ENCODE measurements around the gene SLC25A4. TPM values are rescaled to one million over a fixed set of nuclear protein-coding genes. Genes with fewer than 3 reads are reported as not detected.

Gene SLC25A4
- total RNA-seq, 1 donor from 2014 or later, result 24.1 TPM

- TF ChIP-seq, protein P1, sequence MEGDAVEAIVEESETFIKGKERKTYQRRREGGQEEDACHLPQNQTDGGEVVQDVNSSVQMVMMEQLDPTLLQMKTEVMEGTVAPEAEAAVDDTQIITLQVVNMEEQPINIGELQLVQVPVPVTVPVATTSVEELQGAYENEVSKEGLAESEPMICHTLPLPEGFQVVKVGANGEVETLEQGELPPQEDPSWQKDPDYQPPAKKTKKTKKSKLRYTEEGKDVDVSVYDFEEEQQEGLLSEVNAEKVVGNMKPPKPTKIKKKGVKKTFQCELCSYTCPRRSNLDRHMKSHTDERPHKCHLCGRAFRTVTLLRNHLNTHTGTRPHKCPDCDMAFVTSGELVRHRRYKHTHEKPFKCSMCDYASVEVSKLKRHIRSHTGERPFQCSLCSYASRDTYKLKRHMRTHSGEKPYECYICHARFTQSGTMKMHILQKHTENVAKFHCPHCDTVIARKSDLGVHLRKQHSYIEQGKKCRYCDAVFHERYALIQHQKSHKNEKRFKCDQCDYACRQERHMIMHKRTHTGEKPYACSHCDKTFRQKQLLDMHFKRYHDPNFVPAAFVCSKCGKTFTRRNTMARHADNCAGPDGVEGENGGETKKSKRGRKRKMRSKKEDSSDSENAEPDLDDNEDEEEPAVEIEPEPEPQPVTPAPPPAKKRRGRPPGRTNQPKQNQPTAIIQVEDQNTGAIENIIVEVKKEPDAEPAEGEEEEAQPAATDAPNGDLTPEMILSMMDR (conservative IDR thresholded peaks at IDR 0.05), result no peak
- Mint-ChIP-seq H3K9me3 (no peaks in the 10 kb centered on the region), H3K27me3 (ENCODE audit: low read depth) (no peaks in the 10 kb centered on the region), H3K4me1 (peaks cover 7% of the 10 kb centered on the region), H3K36me3 (ENCODE audit: low read depth) (peaks cover 18% of the 10 kb centered on the region), H3K4me3 (no peak overlapping the region), H3K27ac (ENCODE audit: unreplicated experiment) (no peak overlapping the region)
- DNase-seq (ENCODE audit: low read depth, low spot score), result no peak
These were observed 22.6 kb downstream of the SLC25A4 start for GRCh38 chr4:185165605-185166063.

DNA sequence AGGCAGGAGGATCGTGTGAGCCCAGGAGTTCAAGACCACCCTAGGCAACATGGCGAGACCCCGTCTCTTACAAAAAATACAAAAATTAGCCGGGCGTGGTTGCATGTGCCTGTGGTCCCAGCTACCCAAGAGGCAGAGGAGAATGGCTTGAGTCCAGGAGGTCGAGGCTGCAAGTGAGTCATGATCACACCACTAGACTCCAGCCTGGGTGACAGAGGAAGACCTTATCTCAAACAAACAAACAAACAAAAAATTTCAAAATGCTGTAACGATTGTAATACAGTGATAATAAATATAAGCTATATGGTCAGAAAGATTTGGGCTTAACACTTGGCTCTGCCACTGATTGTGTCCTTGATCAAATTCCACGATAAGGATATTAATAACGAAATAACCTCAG, 24.2 kb downstream of the SLC25A4 start:
- DNase-seq (ENCODE audit: low read depth, low spot score), result no peak
- peaks cover 21% of the 10 kb centered on the region for H3K36me3 Mint-ChIP-seq (ENCODE audit: low read depth)
- peaks cover 17% of the 10 kb centered on the region for H3K4me1 Mint-ChIP-seq
- no peaks in the 10 kb centered on the region for H3K9me3 Mint-ChIP-seq
- no peak overlapping the region for H3K27ac Mint-ChIP-seq (ENCODE audit: unreplicated experiment)
- H3K27me3 Mint-ChIP-seq (ENCODE audit: low read depth), result no peaks in the 10 kb centered on the region
- TF ChIP-seq, protein P1 (conservative IDR thresholded peaks at IDR 0.05), result no peak
- no peak overlapping the region for H3K4me3 Mint-ChIP-seq

GRCh38 chr4:185171373-185172071, 28.5 kb downstream of the SLC25A4 start:
- Mint-ChIP-seq H3K27ac (ENCODE audit: unreplicated experiment) (peak overlapping the region; percentile 57), H3K36me3 (ENCODE audit: low read depth) (peaks cover 23% of the 10 kb centered on the region), H3K4me1 (peaks cover 13% of the 10 kb centered on the region), H3K9me3 (no peaks in the 10 kb centered on the region), H3K27me3 (ENCODE audit: low read depth) (no peaks in the 10 kb centered on the region), H3K4me3 (no peak overlapping the region)
- TF ChIP-seq, protein P1 (conservative IDR thresholded peaks at IDR 0.05), result no peak
- no peak for DNase-seq (ENCODE audit: low read depth, low spot score)

DNA sequence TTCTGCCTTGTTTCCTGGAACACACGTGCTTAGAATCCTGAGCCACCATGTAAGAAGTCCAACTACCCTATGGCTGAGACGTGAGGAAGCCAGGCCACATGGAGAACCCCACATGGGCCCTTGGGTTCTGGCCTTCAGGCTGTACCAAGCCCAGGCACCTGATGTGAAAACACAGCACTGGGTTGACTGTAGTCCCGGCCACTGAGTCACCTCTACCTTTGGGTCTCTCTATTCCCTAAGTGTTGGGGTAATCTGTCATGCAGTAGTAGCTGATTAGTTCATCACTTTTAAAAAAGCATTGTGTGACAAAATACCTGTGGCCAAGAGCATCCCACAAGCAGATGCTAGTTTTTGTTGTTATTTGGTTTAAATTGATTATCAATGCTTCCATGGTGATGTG, 36.4 kb downstream of the SLC25A4 start:
- H3K4me3 Mint-ChIP-seq, result no peak overlapping the region
- TF ChIP-seq, protein P1 (conservative IDR thresholded peaks at IDR 0.05), result no peak
- no peaks in the 10 kb centered on the region for H3K27me3 Mint-ChIP-seq (ENCODE audit: low read depth)
- H3K36me3 Mint-ChIP-seq (ENCODE audit: low read depth), result peaks cover 4% of the 10 kb centered on the region
- no peak for DNase-seq (ENCODE audit: low read depth, low spot score)
- H3K4me1 Mint-ChIP-seq, result no peaks in the 10 kb centered on the region
- H3K27ac Mint-ChIP-seq (ENCODE audit: unreplicated experiment), result no peak overlapping the region
- no peaks in the 10 kb centered on the region for H3K9me3 Mint-ChIP-seq

DNA sequence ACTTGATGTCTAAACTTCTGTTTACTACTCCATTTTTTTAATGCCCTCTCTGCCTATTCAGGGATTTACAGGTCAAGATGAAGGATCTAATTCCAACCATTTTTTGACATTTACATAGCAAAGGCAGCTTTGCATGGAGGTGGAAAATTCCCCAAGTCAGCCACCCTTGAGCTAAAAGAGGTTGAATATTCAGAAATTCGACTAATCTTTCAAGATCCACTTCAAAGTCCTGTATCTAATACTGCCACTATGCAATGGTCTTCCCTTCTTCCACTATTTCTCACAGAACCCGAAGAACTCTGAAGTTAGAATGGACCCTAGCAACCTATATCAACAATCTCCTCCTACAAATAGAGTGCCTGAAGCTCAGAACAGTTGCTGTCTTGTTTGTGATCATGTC, 39.2 kb downstream of the SLC25A4 start:
- H3K36me3 Mint-ChIP-seq (ENCODE audit: low read depth), result no peaks in the 10 kb centered on the region
- H3K4me1 Mint-ChIP-seq, result no peaks in the 10 kb centered on the region
- no peaks in the 10 kb centered on the region for H3K9me3 Mint-ChIP-seq
- DNase-seq (ENCODE audit: low read depth, low spot score), result no peak
- no peak overlapping the region for H3K4me3 Mint-ChIP-seq
- no peak overlapping the region for H3K27ac Mint-ChIP-seq (ENCODE audit: unreplicated experiment)
- H3K27me3 Mint-ChIP-seq (ENCODE audit: low read depth), result no peaks in the 10 kb centered on the region
- TF ChIP-seq, protein P1 (conservative IDR thresholded peaks at IDR 0.05), result no peak

Measured in neural crest cell (in vitro differentiated cells).